ENCODE measurements around the gene CPA2.

Gene CPA2

DNA sequence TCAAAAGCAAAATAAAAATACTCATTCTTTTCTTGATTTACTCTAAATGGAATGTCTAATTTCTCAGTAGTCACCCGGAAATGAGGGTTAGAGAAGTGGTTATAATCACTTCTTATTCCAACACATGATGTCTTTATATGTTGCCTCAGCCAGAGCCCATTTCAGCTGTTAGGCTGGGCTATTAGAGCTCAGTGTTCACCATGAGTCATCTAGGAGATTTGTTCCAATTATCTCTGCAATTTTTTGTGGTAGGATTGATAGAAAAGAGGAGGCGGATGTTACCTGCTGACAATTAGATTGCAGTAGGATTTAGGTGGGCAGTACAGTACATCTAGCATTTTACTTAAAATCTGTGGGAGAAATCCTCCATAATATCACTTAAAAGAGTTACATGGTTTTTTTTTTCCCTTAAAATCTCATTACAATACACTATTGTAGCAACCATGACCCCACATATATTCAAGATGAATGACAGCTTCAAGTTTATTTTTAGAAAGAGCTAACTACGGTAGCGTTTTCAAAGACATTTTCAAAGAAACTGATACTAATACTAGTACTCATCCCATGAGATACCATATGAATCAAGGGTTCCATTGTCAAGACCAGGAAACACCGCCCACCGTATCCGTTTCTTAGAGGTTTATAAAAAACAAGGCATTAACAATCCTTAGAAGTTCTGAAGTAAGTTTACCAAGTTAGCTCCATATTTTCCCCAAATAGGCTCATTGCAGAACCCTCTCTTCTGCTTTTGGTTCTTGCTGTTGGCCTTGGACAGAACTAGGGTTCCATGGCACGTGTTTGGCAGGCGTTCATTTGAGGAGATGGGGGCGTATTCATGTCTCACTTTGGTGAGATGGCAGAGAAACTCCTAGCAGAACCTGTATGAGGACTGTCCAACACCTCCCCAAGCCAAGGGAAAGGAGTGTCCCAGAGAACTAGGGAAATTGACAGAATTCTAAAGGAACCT is 10.4 kb downstream of the CPA2 start:
- TF ChIP-seq CTCF (IDR thresholded peaks at IDR 0.05; ENCODE audit: extremely low read depth, insufficient read depth, missing control alignments) = no peak
- in situ Hi-C loops (cut with MboI; ENCODE audit: low pct_unique_long_range_greater_than_20kb, low sequenced_read_pairs, unreplicated experiment) = no loop called here
- no peak for DNase-seq (ENCODE audit: low spot score)

GRCh38 chr7:130277763-130278643 is 11.3 kb downstream of the CPA2 start:
- peak; percentile 1 for TF ChIP-seq CTCF (IDR thresholded peaks at IDR 0.05; ENCODE audit: extremely low read depth, insufficient read depth, missing control alignments)
- in situ Hi-C loops (cut with MboI; ENCODE audit: low pct_unique_long_range_greater_than_20kb, low sequenced_read_pairs, unreplicated experiment) = no loop called here
- DNase-seq (ENCODE audit: low spot score) = no peak

GRCh38 chr7:130278860-130279259 is 12.2 kb downstream of the CPA2 start:
- DNase-seq (ENCODE audit: low spot score) = no peak
- no peak for TF ChIP-seq CTCF (IDR thresholded peaks at IDR 0.05; ENCODE audit: extremely low read depth, insufficient read depth, missing control alignments)
- in situ Hi-C loops (cut with MboI; ENCODE audit: low pct_unique_long_range_greater_than_20kb, low sequenced_read_pairs, unreplicated experiment) = no loop called here

DNA sequence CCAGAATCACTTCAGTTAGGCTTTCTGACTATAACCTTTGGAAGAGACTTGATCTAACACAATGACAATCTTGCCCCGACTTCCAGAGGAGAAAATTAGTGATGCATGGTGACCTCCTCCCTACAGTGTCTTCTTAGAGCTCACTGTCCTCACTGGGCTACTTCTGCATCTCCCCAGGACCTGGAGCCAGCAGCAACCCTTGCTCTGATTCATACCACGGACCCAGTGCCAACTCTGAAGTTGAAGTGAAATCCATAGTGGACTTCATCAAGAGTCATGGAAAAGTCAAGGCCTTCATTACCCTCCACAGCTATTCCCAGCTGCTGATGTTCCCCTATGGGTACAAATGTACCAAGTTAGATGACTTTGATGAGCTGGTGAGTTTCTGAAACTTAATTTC is 12.6 kb downstream of the CPA2 start:
- no peak for DNase-seq (ENCODE audit: low spot score)
- in situ Hi-C loops (cut with MboI; ENCODE audit: low pct_unique_long_range_greater_than_20kb, low sequenced_read_pairs, unreplicated experiment) = no loop called here
- no peak for TF ChIP-seq CTCF (IDR thresholded peaks at IDR 0.05; ENCODE audit: extremely low read depth, insufficient read depth, missing control alignments)

DNA sequence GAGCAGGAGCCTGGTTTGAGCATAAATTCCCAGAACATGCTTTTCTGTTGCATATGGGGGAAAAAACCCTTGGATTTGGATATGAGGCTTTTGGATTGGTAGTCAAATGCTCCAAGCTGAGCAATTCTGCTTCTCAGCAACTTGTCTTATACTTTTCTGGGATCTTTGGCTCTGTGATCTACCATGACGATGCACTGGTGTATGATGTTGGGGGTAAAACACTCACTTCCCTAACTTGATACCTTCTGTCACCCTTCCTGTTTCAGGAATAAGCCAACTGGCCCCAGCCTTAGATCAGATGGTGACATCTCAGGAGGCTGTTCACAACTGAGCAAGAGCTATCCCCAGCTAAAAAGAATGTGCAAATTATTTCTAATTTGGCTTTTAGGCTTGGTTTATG is 13.2 kb downstream of the CPA2 start:
- no peak for DNase-seq (ENCODE audit: low spot score)
- in situ Hi-C loops (cut with MboI; ENCODE audit: low pct_unique_long_range_greater_than_20kb, low sequenced_read_pairs, unreplicated experiment) = no loop called here
- TF ChIP-seq CTCF (IDR thresholded peaks at IDR 0.05; ENCODE audit: extremely low read depth, insufficient read depth, missing control alignments) = no peak

GRCh38 chr7:130281260-130281659 is 14.6 kb downstream of the CPA2 start:
- TF ChIP-seq CTCF (IDR thresholded peaks at IDR 0.05; ENCODE audit: extremely low read depth, insufficient read depth, missing control alignments) = no peak
- in situ Hi-C loops (cut with MboI; ENCODE audit: low pct_unique_long_range_greater_than_20kb, low sequenced_read_pairs, unreplicated experiment) = no loop called here
- DNase-seq (ENCODE audit: low spot score) = no peak

All from GM13977 (cell line).